ENCODE data around the gene HSD17B1.
"Not testable (repeated sequence)": the region's sequence is repeated elsewhere in the genome, so short reads cannot be mapped to it uniquely, and the experiment has no call there.

The HSD17B1 gene

DNA sequence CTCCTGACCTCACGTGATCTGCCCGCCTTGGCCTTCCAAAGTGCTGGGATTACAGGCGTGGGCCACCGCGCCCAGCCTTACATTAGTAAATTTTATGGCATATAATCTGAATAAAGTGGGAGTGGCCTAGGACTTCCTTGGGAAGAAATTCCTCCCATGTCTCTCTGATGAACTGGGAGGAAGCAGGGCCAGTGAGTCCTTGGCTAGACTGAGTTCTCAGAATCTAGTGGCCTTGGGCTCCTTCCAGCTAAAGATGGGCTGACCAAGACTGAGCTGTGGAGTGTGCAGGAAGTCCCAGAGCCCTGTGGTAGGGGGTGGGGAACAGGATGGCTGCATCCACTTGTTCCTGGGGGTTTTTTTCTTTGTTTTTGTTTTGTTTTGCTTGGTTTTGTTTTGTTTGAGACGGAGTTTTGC is 26.7 kb upstream of the HSD17B1 start:
- DNase-seq = no peak

DNA sequence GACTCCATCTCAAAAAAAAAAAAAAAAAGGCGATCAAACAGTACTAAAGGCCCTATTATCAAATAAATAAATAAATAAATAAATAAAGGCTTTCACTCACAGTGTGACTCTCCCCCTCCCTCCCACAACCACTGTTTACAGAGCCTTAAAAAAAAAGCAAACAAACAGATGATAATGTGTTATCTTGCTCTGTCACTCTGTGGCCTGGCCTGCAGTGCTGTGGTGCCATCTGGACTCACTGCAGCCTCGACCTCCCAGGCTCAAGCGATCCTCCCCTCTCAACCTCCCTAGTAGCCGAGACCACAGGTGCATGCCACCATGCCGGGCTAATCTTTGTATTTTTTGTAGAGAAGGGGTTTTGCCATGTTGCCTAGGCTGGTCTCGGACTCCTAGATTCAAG is 24.8 kb upstream of the HSD17B1 start:
- DNase-seq = no peak

GRCh38 chr17:42529061-42529460 is 23.7 kb upstream of the HSD17B1 start:
- DNase-seq = no peak

DNA sequence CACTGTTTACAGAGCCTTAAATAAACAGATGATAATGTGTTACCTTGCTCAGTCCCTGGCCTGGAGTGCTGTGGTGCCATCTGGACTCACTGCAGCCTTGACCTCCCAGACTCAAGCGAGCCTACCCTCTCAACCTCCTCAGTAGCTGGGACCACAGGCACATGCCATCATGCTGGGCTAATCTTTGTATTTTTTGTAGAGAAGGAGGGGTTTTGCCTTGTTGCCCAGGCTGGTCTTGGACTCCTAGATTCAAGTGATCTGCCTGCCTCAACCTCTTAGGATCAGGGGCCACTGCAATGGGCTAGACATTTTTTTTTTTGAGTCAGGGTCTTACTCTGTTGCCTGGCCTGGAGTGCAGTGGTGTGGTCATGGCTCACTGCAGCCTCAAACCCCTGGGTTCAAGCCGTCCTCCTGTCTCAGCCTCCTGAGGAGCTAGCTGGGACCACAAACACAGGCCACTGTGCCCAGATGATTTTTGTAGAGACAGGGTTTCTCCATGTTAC is 21.7 kb upstream of the HSD17B1 start:
- DNase-seq = no peak

DNA sequence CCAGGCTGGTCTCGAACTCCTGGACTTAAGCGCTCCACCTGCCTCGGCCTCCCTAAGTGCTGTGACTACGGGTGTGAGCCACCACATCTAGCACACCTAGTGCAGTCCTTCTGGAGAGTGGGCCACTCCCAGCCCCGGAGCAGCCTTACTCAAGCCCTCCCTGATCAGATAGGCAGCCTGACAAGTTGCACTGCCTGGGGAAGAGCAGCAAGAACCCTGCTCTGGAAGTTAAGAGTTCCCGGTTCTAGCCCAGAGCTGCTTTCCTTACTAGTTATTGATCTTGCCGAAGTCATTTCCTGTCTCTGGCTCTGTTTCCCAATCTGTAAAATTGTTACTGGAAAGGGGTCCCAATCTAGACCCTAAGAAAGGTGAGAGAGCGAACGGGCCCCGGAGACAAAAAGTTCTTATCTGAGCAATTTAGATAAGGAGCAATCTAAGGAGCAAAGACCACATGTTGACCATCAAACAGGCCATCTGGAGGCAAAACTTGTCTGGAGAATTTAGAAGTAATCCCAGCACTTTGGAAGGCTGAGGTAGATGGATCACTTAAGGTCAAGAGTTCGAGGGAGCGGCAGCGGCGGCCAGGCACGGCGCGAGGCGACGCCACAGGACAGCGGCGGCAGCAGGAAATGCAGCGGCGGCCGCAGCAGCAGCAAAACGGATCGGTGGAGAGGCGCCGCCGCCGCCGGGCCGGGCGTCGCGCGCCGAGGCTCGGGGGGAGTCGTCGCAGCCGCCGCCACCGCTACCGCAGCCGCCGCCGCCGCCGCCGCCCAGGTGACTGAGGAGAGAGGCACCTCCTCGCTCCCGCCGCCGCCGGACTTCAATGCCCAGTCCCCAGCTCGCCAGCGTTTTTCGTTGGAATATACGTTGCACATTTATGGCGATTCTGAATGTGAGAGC is 21.0 kb upstream of the HSD17B1 start:
- DNase-seq = peak; percentile 43

DNA sequence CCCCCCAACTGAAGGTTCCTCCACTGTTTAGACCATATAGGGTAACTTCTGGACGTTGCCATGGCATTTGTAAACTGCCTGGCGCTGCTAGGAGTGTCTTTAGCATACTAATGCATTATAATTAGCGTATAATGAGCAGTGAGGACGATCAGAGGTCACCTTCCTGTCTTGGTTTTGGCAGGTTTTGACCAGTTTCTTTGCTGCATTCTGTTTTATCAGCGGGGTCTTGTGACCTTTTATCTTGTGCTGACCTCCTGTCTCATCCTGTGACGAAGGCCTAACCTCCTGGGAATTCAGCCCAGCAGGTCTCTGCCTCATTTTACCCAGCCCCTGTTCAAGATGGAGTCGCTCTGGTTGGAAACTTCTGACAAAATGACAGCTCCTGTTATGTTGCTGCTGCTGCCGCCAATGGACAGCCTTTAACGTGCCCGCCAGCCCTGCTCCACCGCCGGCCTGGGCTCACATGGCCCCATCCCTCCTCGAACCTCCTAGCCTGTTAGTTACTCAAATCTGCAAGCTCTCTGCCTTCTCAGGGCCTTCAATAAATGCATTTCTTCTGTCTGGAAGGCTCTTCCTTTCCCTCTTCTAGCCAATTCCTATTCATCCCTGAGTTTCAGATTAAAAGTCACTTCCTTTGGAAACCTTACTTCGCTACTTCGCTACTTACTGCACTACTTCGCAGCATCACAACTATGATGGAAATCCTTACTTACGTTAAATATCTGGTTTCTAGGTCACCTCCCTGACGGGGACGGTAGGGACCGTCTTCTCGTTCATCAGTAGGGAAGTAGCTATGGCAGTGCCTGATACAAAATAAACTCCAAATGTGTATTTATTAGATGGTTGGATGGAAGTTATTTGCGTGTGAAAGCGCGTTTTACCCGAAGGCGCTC is 17.3 kb upstream of the HSD17B1 start:
- no peak for DNase-seq

- DNase-seq = peak; percentile 85
Measured at GRCh38 chr17:42536048-42536371, 16.7 kb upstream of the HSD17B1 start, which contains the start of gene NAGLU. Gene NAGLU (plus strand): TSS chr17:42536241. CDS start chr17:42536273, 32 bp downstream.

DNA sequence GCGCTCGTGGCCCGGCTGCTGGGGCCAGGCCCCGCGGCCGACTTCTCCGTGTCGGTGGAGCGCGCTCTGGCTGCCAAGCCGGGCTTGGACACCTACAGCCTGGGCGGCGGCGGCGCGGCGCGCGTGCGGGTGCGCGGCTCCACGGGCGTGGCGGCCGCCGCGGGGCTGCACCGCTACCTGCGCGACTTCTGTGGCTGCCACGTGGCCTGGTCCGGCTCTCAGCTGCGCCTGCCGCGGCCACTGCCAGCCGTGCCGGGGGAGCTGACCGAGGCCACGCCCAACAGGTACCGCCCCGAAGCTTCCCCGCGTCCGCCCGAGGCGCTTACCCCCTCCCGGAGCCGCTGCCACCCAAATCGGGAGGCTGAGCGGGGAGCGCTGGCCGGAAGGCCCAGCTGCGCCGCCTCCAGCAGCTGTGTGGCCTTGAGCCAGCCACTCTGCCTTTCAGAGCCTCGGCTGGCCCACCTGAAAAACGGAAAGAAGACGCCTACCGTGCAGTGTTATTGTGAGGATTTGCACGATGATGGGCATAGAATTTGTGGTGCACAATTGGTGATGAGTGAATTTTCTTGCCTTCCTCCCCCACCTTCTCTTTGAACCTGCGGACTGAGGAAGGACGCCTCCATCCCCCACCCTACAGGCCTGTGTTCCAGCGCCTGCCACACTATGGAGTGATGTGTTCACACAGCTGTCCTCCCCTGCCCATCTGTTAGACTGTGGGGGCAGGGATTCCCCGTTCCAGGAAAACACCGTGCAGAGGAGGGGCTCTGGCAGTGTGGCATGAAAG is 16.2 kb upstream of the HSD17B1 start:
- peak; percentile 72 for DNase-seq

- DNase-seq = no peak
Measured at GRCh38 chr17:42537156-42537805, 15.4 kb upstream of the HSD17B1 start.

GRCh38 chr17:42537826-42538451 is 14.8 kb upstream of the HSD17B1 start:
- no peak for DNase-seq

DNA sequence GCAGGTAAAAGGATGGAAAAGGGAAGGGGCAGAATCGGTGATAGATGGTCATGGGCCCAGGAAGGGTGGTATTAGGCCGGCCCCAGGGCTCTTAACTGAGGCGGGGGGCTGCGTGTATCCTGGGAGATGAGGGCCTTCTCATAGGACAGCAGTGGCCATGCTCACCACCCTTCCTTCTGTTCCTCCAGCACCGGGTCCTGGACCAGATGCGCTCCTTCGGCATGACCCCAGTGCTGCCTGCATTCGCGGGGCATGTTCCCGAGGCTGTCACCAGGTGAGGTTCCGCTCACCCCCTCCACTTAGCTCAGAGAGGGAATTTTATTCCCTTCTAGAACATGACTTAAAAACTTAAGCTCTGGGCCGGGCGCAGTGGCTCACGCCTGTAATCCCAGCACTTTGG is 14.2 kb upstream of the HSD17B1 start:
- DNase-seq = no peak

DNA sequence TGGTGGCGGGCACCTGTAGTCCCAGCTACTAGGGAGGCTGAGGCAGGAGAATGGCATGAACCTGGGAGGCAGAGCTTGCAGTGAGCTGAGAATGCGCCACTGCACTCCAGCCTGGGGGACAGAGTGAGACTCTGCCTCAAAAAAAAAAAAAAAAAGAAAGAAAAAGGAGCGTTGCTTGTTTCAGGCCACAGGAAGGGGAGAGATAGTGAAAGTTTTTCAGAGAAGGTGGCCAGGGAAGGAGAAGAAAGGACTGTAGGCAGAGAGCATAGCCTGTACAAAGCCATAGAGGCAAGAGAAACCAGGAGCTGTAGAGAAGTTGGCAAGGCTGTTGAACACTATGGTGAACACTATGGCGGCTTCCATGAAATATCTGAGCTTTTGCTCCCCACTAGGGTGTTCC is 12.2 kb upstream of the HSD17B1 start:
- not testable (repeated sequence) for DNase-seq

GRCh38 chr17:42541041-42541833 is 11.5 kb upstream of the HSD17B1 start:
- DNase-seq = no peak

GRCh38 chr17:42543190-42544079 is 9.3 kb upstream of the HSD17B1 start:
- DNase-seq = no peak

DNA sequence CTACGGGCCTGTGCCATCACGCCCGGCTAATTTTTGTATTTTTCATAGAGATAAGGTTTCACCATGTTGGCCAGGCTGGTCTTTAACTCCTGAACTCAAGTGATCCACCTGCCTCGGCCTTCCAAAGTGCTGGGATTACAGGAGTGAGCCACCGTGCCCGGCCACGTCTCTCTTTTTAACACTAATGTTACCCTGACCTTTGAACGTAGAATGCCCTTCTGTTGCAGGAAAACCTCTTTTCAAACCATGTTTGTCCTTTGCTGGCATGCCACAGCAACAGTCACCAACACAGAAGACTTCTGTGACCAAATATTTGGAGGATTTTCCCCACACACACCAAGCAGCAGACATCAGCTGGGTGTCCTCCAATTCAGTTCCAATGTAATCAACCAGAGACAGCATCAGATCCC is 7.8 kb upstream of the HSD17B1 start:
- no peak for DNase-seq

- not testable (repeated sequence) for DNase-seq
Measured at GRCh38 chr17:42545755-42546505, 6.8 kb upstream of the HSD17B1 start.

DNA sequence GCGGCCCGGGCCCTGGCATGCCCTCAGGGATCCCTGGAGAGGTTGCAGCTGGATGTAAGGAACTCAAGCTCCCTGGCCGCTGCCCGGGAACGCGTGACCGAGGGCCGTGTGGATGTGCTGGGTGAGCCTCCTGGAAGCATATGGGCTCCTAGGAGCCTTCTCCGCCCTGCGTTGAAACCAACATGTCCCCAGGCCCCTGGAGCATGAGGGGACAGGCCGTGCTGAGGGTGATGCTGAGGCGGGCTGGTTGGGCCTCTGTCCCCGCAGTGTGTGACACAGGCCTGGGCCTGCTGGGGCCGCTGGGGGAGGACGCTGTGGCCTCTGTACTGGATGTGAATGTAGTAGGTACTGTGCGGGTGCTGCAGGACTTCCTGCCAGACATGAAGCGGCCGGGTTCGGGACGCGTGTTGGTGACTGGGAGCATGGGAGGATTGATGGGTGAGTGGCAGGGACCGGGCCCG is 5.7 kb upstream of the HSD17B1 start:
- DNase-seq = no peak

GRCh38 chr17:42547698-42548069 is 5.0 kb upstream of the HSD17B1 start:
- no peak for DNase-seq
